ENCODE measurements around the gene INTS14. TPM values are rescaled to one million over a fixed set of nuclear protein-coding genes. Genes with fewer than 3 reads are reported as not detected.

INTS14 gene
- total and polyA plus RNA-seq, 4 donors: 12.0 to 26.4 (median 16.0) TPM

- TF ChIP-seq ATF3 (IDR thresholded peaks at IDR 0.05) (no peak), FOXA2 (IDR thresholded peaks at IDR 0.05) (no peak), ZBTB33 (IDR thresholded peaks at IDR 0.05) (no peak), RAD21 (IDR thresholded peaks at IDR 0.05) (no peak), RXRA (IDR thresholded peaks at IDR 0.05) (no peak), HNF4G (IDR thresholded peaks at IDR 0.05) (no peak), REST (IDR thresholded peaks at IDR 0.05) (no peak), EGR1 (IDR thresholded peaks at IDR 0.05; ENCODE audit: low read depth in 2 of 2) (no peak), MAX (IDR thresholded peaks at IDR 0.05) (no peak), NR2F2 (IDR thresholded peaks at IDR 0.05) (no peak)
- no peak for DNase-seq (ENCODE audit: low spot score)
- Histone ChIP-seq H3K27ac (ENCODE audit: low read depth in 1 of 2, low read length in 2 of 2) (no peak overlapping the region), H3K4me1 (ENCODE audit: control insufficient read depth in 4 of 4, insufficient read depth in 4 of 4, low read length in 3 of 4) (no peaks in the 10 kb centered on the region), H3K9me3 (ENCODE audit: control insufficient read depth in 4 of 4, low read length in 3 of 4) (no peaks in the 10 kb centered on the region), H3K4me3 (ENCODE audit: low read depth in 1 of 3, low read length in 3 of 3) (no peak overlapping the region), H3K9ac (ENCODE audit: low read depth in 1 of 2, low read length in 2 of 2) (no peak overlapping the region), H3K36me3 (ENCODE audit: control insufficient read depth in 4 of 4, insufficient read depth in 3 of 4, low read depth in 1 of 4, low read length in 3 of 4) (peaks cover 6 to 36% (median 17%) of the 10 kb centered on the region in 4 donors), H3K27me3 (ENCODE audit: control insufficient read depth in 4 of 4, insufficient read depth in 4 of 4, low read length in 3 of 4) (no peaks in the 10 kb centered on the region)
- 99% methylated on average over 1 of the region's 1 CpG for WGBS
Measured at GRCh38 chr15:65603559-65603958, 7.4 kb downstream of the INTS14 start.

- no peak for DNase-seq (ENCODE audit: low spot score)
- H3K36me3 ChIP-seq (ENCODE audit: control insufficient read depth in 4 of 4, insufficient read depth in 3 of 4, low read depth in 1 of 4, low read length in 3 of 4): peaks cover 8 to 39% (median 18%) of the 10 kb centered on the region in 4 donors
- no peaks in the 10 kb centered on the region for H3K9me3 ChIP-seq (ENCODE audit: control insufficient read depth in 4 of 4, low read length in 3 of 4)
- H3K27me3 ChIP-seq (ENCODE audit: control insufficient read depth in 4 of 4, insufficient read depth in 4 of 4, low read length in 3 of 4): no peaks in the 10 kb centered on the region
- no peaks in the 10 kb centered on the region for H3K4me1 ChIP-seq (ENCODE audit: control insufficient read depth in 4 of 4, insufficient read depth in 4 of 4, low read length in 3 of 4)
- 91% methylated on average over 2 of the region's 2 CpGs for WGBS
- TF ChIP-seq RAD21 (IDR thresholded peaks at IDR 0.05): no peak
- no peak for TF ChIP-seq EGR1 (IDR thresholded peaks at IDR 0.05; ENCODE audit: low read depth in 2 of 2)
- no peak for TF ChIP-seq JUND (IDR thresholded peaks at IDR 0.05)
- TF ChIP-seq FOXA1 (IDR thresholded peaks at IDR 0.05): no peak
- no peak for TF ChIP-seq HNF4G (IDR thresholded peaks at IDR 0.05)
- no peak for TF ChIP-seq MAX (IDR thresholded peaks at IDR 0.05)
- TF ChIP-seq HNF4A (conservative IDR thresholded peaks at IDR 0.05): no peak
- no peak for TF ChIP-seq TAF1 (conservative IDR thresholded peaks at IDR 0.05)
- no peak for TF ChIP-seq GABPA (IDR thresholded peaks at IDR 0.05 in 1 of 2, conservative IDR thresholded peaks at IDR 0.05 in 1 of 2)
- no peak for TF ChIP-seq ZBTB33 (IDR thresholded peaks at IDR 0.05)
- no peak for TF ChIP-seq SP1 (IDR thresholded peaks at IDR 0.05)
- no peak for TF ChIP-seq CTCF (IDR thresholded peaks at IDR 0.05; ENCODE audit: low read depth, low read length, missing input control)
- TF ChIP-seq ATF3 (IDR thresholded peaks at IDR 0.05): no peak
- TF ChIP-seq NR2F2 (IDR thresholded peaks at IDR 0.05): no peak
- TF ChIP-seq FOXA2 (IDR thresholded peaks at IDR 0.05): no peak
- no peak overlapping the region for H3K4me3 ChIP-seq (ENCODE audit: low read depth in 1 of 3, low read length in 3 of 3)
- no peak overlapping the region for H3K9ac ChIP-seq (ENCODE audit: low read depth in 1 of 2, low read length in 2 of 2)
- no peak overlapping the region for H3K27ac ChIP-seq (ENCODE audit: low read depth in 1 of 2, low read length in 2 of 2)
Measured at GRCh38 chr15:65603134-65603533, 7.8 kb downstream of the INTS14 start.

Measured in liver (tissue), 9 donors.